B cell (primary cell): ENCODE data around the gene FBLN5. TPM values are rescaled to one million over a fixed set of nuclear protein-coding genes. Genes with fewer than 3 reads are reported as not detected.

Source experiments
- ATAC-seq: fragments of 200-7000 bp; cut with Tn5 transposase; one replicate; pipeline ENCODE4 v1.10.0; 2021; ENCODE audit warnings: low read depth, mild to moderate bottlenecking, moderate number of reproducible peaks, moderate library complexity
- CTCF ChIA-PET: fragments of 350-600 bp; sonication (Branson Sonifier 250); formaldehyde crosslinking; loops from one replicate; lab custom pipeline; 2021; ENCODE audit warnings: antibody characterized with exemption, inconsistent platforms; lab: Charles Lee
- POLR2A ChIA-PET: fragments of 350-600 bp; sonication (Branson Sonifier 250); formaldehyde crosslinking; loops from one replicate; lab custom pipeline; 2021; ENCODE audit warnings: antibody characterized with exemption; lab: Charles Lee
- DNase-seq: peaks from one replicate; pipeline ENCODE4 v3.0.0; 2013
- H2AFZ ChIP-seq: 2 replicates; pipeline ENCODE4 v1.6.1; 2012; ENCODE audit warnings: mild to moderate bottlenecking, low read depth, low read length; ENCODE audit not compliant: insufficient read depth, poor library complexity, severe bottlenecking
- H3K27ac ChIP-seq, 2 donors: 1 replicate in 1 of 2; 2 replicates in 1 of 2; pipeline ENCODE4 v1.5.1; 2012 to 2013; ENCODE audit warnings: low read length in 2 of 2, mild to moderate bottlenecking in 2 of 2, moderate library complexity in 1 of 2
- H3K27me3 ChIP-seq, 4 experiments: fragments of 200-600 bp in 1 of 4; sonication (generic) in 1 of 4; replicated peaks in 1 of 4; 1 replicate in 2 of 4; 2 replicates in 2 of 4; pipeline versions ENCODE4 v1.6.1 to v1.7.0; 2013 to 2016; ENCODE audit warnings: low read length in 3 of 4, mild to moderate bottlenecking in 2 of 4, mixed read lengths in 1 of 4, moderate library complexity in 1 of 4; ENCODE audit not compliant: insufficient read depth in 4 of 4, control insufficient read depth in 3 of 4; ENCODE audit errors: control extremely low read depth in 1 of 4
- H3K36me3 ChIP-seq, 2 experiments: replicated peaks in 1 of 2; 1 replicate in 1 of 2; 2 replicates in 1 of 2; pipeline versions ENCODE4 v1.6.1 to v1.7.1; 2013; ENCODE audit warnings: low read length in 1 of 2; ENCODE audit not compliant: insufficient read depth in 2 of 2, control insufficient read depth in 1 of 2; ENCODE audit errors: control extremely low read depth in 1 of 2, extremely low read depth in 1 of 2
- H3K4me1 ChIP-seq, 2 donors: fragments of 200-600 bp in 1 of 2; sonication (generic) in 1 of 2; 1 replicate in 1 of 2; 2 replicates in 1 of 2; pipeline versions ENCODE4 v1.5.1 to v1.6.1; 2013 to 2017; ENCODE audit warnings: low read length in 2 of 2; ENCODE audit not compliant: control insufficient read depth in 2 of 2, insufficient read depth in 2 of 2
- H3K4me2 ChIP-seq: replicated peaks from 2 replicates; pipeline ENCODE3; 2012; ENCODE audit warnings: mild to moderate bottlenecking, low read depth, low read length; ENCODE audit not compliant: poor library complexity, severe bottlenecking
- H3K4me3 ChIP-seq, 5 experiments: fragments of 200-600 bp in 1 of 5; sonication (generic) in 1 of 5; 1 replicate in 3 of 5; 2 replicates in 2 of 5; pipeline versions ENCODE4 v1.5.1 to v1.7.0; 2011 to 2016; ENCODE audit warnings: low read length in 4 of 5, mild to moderate bottlenecking in 4 of 5, low read depth in 2 of 5, control low read depth in 1 of 5, moderate library complexity in 1 of 5; ENCODE audit not compliant: insufficient read depth in 1 of 5; ENCODE audit errors: control extremely low read depth in 1 of 5, extremely low read depth in 1 of 5
- H3K79me2 ChIP-seq: fragments of 200-600 bp; sonication (generic); one replicate; pipeline ENCODE4 v1.6.0; 2016; ENCODE audit warnings: low read length; ENCODE audit not compliant: control insufficient read depth, insufficient read depth
- H3K9ac ChIP-seq: fragments of 200-600 bp; sonication (generic); 2 replicates; pipeline ENCODE4 v1.6.1; 2017; ENCODE audit warnings: mild to moderate bottlenecking, low read length, moderate library complexity
- H3K9me3 ChIP-seq, 3 donors: one replicate each; pipeline versions ENCODE4 v1.6.1 to v1.7.1; 2013; ENCODE audit warnings: low read length in 2 of 3; ENCODE audit not compliant: control insufficient read depth in 2 of 3, insufficient read depth in 1 of 3; ENCODE audit errors: control extremely low read depth in 1 of 3
- H4K20me1 ChIP-seq: 2 replicates; pipeline ENCODE4 v1.6.0; 2012; ENCODE audit warnings: mild to moderate bottlenecking, low read length; ENCODE audit not compliant: insufficient read depth, control insufficient read depth, poor library complexity, severe bottlenecking
- H3K27ac Mint-ChIP-seq: one replicate; pipeline ENCODE4 v1.8.0; 2021; ENCODE audit warnings: mixed read lengths
- H3K27me3 Mint-ChIP-seq: one replicate; pipeline ENCODE4 v1.8.0; 2021; ENCODE audit warnings: mixed read lengths
- H3K4me1 Mint-ChIP-seq: one replicate; pipeline ENCODE4 v1.8.0; 2021; ENCODE audit warnings: mixed read lengths
- H3K4me3 Mint-ChIP-seq: one replicate; pipeline ENCODE4 v1.8.0; 2021; ENCODE audit warnings: mixed read lengths
- H3K9me3 Mint-ChIP-seq: one replicate; pipeline ENCODE4 v1.8.0; 2022; ENCODE audit warnings: mixed read lengths; ENCODE audit not compliant: insufficient read depth
- EZH2 ChIP-seq: IDR thresholded peaks from 2 replicates; pipeline ENCODE4 v1.6.1; 2012; ENCODE audit warnings: borderline replicate concordance, low read depth, mild to moderate bottlenecking, moderate library complexity, low read length; ENCODE audit not compliant: insufficient read depth, poor library complexity, severe bottlenecking
- WGBS: methylation state at CpG from one replicate; pipeline ENCODE4 v1.1.5; 2013; ENCODE audit warnings: missing lambda C conversion rate; ENCODE audit not compliant: insufficient coverage; 5-methylcytosine and 5-hydroxymethylcytosine counted together
- intact Hi-C: fragments of 100-400 bp; cut with micrococcal nuclease; formaldehyde crosslinking; loops from one replicate; pipeline ENCODE4 v1.10.0; 2022
- polyA plus RNA-seq: library from polyadenylated mRNA; depleted of rRNA; stranded (reverse); fragments of >200 nt; gene quantifications from 2 replicates; pipeline ENCODE4 v1.2.3, GENCODE V29; 2012
- total RNA-seq, 2 donors: library from RNA; stranded (reverse); fragments of 120-200 nt in 1 of 2; gene quantifications; 1 replicate in 1 of 2; 2 replicates in 1 of 2; pipeline versions ENCODE4 v1.2.3 to v1.2.4, GENCODE V29; 2013 to 2022
- TF ChIP-seq, protein P1 (sequence below): fragments of 200-600 bp; IDR thresholded peaks from one replicate; pipeline ENCODE4 v1.8.0; 2022; ENCODE audit warnings: antibody characterized with exemption, mild to moderate bottlenecking

Gene FBLN5
- total and polyA plus RNA-seq, 2 donors (not counting 1 experiment from before 2014, with no cell fraction given), result 0.31 to 0.37 TPM

DNA sequence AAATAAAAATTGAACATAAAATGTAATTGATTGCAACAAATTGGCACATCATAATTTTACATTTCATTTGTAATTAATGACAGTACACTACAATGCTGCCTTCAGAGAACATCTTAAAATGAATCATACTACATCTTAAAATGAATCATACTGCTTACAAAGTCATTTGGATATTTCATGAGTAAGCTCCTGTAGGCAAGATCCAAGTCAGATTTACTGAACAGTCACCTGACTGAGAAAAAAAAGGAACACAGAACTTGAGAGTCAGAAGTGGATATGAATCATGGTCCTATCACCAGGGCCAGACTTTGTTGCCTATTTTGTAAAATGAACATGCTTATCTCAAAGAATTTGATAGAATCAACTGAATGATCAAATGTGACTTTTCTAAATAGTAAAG lies 32.7 kb upstream of the FBLN5 start:
- POLR2A ChIA-PET, result no interaction called here
- Mint-ChIP-seq H3K27ac (no peak overlapping the region), H3K9me3 (no peaks in the 10 kb centered on the region), H3K27me3 (no peaks in the 10 kb centered on the region), H3K4me3 (no peak overlapping the region), H3K4me1 (no peaks in the 10 kb centered on the region)
- H3K4me2 ChIP-seq, result no peak overlapping the region
- no peaks in the 10 kb centered on the region for H3K27me3 ChIP-seq
- peaks cover 19 to 45% of the 10 kb centered on the region in 2 experiments for H3K36me3 ChIP-seq
- H3K79me2 ChIP-seq, result no peaks in the 10 kb centered on the region
- no peak for TF ChIP-seq EZH2
- TF ChIP-seq, protein P1, sequence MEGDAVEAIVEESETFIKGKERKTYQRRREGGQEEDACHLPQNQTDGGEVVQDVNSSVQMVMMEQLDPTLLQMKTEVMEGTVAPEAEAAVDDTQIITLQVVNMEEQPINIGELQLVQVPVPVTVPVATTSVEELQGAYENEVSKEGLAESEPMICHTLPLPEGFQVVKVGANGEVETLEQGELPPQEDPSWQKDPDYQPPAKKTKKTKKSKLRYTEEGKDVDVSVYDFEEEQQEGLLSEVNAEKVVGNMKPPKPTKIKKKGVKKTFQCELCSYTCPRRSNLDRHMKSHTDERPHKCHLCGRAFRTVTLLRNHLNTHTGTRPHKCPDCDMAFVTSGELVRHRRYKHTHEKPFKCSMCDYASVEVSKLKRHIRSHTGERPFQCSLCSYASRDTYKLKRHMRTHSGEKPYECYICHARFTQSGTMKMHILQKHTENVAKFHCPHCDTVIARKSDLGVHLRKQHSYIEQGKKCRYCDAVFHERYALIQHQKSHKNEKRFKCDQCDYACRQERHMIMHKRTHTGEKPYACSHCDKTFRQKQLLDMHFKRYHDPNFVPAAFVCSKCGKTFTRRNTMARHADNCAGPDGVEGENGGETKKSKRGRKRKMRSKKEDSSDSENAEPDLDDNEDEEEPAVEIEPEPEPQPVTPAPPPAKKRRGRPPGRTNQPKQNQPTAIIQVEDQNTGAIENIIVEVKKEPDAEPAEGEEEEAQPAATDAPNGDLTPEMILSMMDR, result no peak
- ATAC-seq (no peak), DNase-seq (no peak)
- H3K9me3 ChIP-seq, result no peaks in the 10 kb centered on the region
- H4K20me1 ChIP-seq, result no peaks in the 10 kb centered on the region
- intact Hi-C loops, result no loop called here
- H3K9ac ChIP-seq, result no peak overlapping the region
- no peak overlapping the region for H2AFZ ChIP-seq
- H3K27ac ChIP-seq, result no peak overlapping the region
- H3K4me3 ChIP-seq, result no peak overlapping the region
- no peaks in the 10 kb centered on the region for H3K4me1 ChIP-seq
- CTCF ChIA-PET, result no interaction called here

DNA sequence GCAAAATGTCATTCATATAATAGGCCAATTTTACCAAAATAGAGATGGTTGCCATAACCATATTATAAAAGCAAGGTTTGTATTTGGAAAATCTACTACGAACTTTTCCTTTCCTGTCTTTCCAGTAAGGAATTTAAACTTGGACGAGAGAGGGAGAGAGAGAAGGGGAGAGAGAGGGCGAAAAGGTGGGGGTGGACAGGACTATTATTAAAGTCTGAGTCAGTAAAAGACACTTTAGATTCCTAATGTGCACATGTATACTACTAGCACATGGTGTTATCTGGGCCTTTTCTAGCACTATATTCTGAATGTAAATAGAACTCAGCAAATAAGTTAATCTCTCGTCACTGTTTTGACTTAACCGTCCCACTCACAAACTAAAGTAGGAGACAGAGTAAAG lies 30.4 kb upstream of the FBLN5 start:
- H3K27ac ChIP-seq, result no peak overlapping the region
- ATAC-seq, result no peak
- CTCF ChIA-PET, result interaction anchor here (2.0 kb wide), 1 partner anchor 19 kb away, joined by 6 read pairs; no protein-coding TSS in a partner anchor
- no peaks in the 10 kb centered on the region for H3K27me3 ChIP-seq
- H3K36me3 ChIP-seq, result peaks cover 12 to 45% of the 10 kb centered on the region in 2 experiments
- Mint-ChIP-seq H3K4me1 (no peaks in the 10 kb centered on the region), H3K4me3 (no peak overlapping the region), H3K27ac (no peak overlapping the region), H3K9me3 (no peaks in the 10 kb centered on the region), H3K27me3 (no peaks in the 10 kb centered on the region)
- WGBS, result 80% methylated on average over 2 of the region's 5 CpGs
- no peak for TF ChIP-seq EZH2
- TF ChIP-seq, protein P1, result no peak
- H3K4me1 ChIP-seq, result no peaks in the 10 kb centered on the region
- H3K4me2 ChIP-seq, result no peak overlapping the region
- H3K4me3 ChIP-seq, result no peak overlapping the region
- H4K20me1 ChIP-seq, result no peaks in the 10 kb centered on the region
- H2AFZ ChIP-seq, result no peak overlapping the region
- intact Hi-C loops, result no loop called here
- POLR2A ChIA-PET, result no interaction called here
- H3K9me3 ChIP-seq, result no peaks in the 10 kb centered on the region
- no peak for DNase-seq
- no peak overlapping the region for H3K9ac ChIP-seq
- no peaks in the 10 kb centered on the region for H3K79me2 ChIP-seq
